ENCODE measurements around the gene TCEANC2. TPM values are rescaled to one million over a fixed set of nuclear protein-coding genes. Genes with fewer than 3 reads are reported as not detected.

TCEANC2 gene
- total RNA-seq, 2 donors from 2014 or later, result 4.5 to 4.7 TPM

- no peaks in the 10 kb centered on the region for H3K27me3 Mint-ChIP-seq
- H3K4me3 Mint-ChIP-seq, result no peak overlapping the region
- ATAC-seq, result no peak
- H3K9me3 ChIP-seq (ENCODE audit: control insufficient read depth, low read length, poor library complexity, severe bottlenecking), result no peaks in the 10 kb centered on the region
- peaks cover 10% of the 10 kb centered on the region for H3K4me1 Mint-ChIP-seq
- H3K36me3 Mint-ChIP-seq (ENCODE audit: low read depth), result no peaks in the 10 kb centered on the region
- peak overlapping the region; percentile 51 for H3K27ac Mint-ChIP-seq
- DNase-seq, result no peak
Observed at GRCh38 chr1:54149734-54150133, 96.3 kb downstream of the TCEANC2 start.

DNA sequence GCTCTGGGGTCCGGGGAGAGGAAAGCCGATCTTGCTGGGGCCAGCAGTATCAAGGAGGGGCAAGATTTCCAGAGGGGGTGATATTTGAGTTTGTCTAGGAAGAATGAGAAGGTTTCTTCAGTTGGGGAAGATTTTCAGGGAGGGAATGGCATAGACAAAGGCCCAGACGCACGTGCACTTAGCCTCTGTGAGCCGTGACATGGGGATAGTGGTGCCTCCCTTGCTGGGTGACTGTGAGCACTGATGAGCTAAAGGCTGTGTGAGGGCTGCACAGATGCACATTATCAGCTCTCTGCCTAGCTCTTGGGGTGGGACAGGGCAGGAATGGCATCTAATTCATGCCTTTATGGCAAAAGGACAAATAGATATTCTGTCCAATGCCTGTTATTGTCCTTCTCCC, 97.6 kb downstream of the TCEANC2 start:
- no peak for DNase-seq
- Mint-ChIP-seq H3K27ac (peak overlapping the region; percentile 14), H3K36me3 (ENCODE audit: low read depth) (no peaks in the 10 kb centered on the region), H3K4me1 (peaks cover 10% of the 10 kb centered on the region), H3K27me3 (no peaks in the 10 kb centered on the region), H3K4me3 (no peak overlapping the region)
- H3K9me3 ChIP-seq (ENCODE audit: control insufficient read depth, low read length, poor library complexity, severe bottlenecking), result no peaks in the 10 kb centered on the region
- ATAC-seq, result no peak

- peaks cover 10% of the 10 kb centered on the region for H3K4me1 Mint-ChIP-seq
- H3K4me3 Mint-ChIP-seq, result no peak within 1 kb of the TSS
- H3K9me3 ChIP-seq (ENCODE audit: control insufficient read depth, low read length, poor library complexity, severe bottlenecking), result no peaks in the 10 kb centered on the region
- no peak for DNase-seq
- no peaks in the 10 kb centered on the region for H3K27me3 Mint-ChIP-seq
- no peak for ATAC-seq
- H3K36me3 Mint-ChIP-seq (ENCODE audit: low read depth), result no peaks in the 10 kb centered on the region
- no peak within 1 kb of the TSS for H3K27ac Mint-ChIP-seq
Observed at GRCh38 chr1:54152696-54153095, 99.3 kb downstream of the TCEANC2 start, which contains the start of gene CDCP2. Gene CDCP2 (minus strand): TSS chr1:54153000. CDS start chr1:54152922, 78 bp downstream.

- ATAC-seq, result no peak
- no peak overlapping the region for H3K27ac Mint-ChIP-seq
- no peak overlapping the region for H3K4me3 Mint-ChIP-seq
- no peaks in the 10 kb centered on the region for H3K36me3 Mint-ChIP-seq (ENCODE audit: low read depth)
- no peaks in the 10 kb centered on the region for H3K9me3 ChIP-seq (ENCODE audit: control insufficient read depth, low read length, poor library complexity, severe bottlenecking)
- H3K27me3 Mint-ChIP-seq, result no peaks in the 10 kb centered on the region
- H3K4me1 Mint-ChIP-seq, result peaks cover 8% of the 10 kb centered on the region
- DNase-seq, result no peak
Observed at GRCh38 chr1:54153535-54154439, 100.4 kb downstream of the TCEANC2 start.

Other genes starting within 250 kb of the TCEANC2 start
- gene NDC1, start 215.3 kb upstream of the TCEANC2 start, total RNA-seq, result 1 to 10 TPM; 5.4 to 6.3 TPM
- gene YIPF1, start 163.8 kb upstream of the TCEANC2 start, total RNA-seq, result 10 to 100 TPM in 1 of 2 donors, 1 to 10 TPM in 1; 8.8 to 10.3 TPM
- gene DIO1, start 159.4 kb upstream of the TCEANC2 start, total RNA-seq, result not detected
- gene IFT25, start 107.9 kb upstream of the TCEANC2 start, total RNA-seq, result 10 to 100 TPM; 17.3 to 23.7 TPM
- gene LRRC42, start 107.3 kb upstream of the TCEANC2 start, total RNA-seq, result 1 to 10 TPM; 5.8 to 7.4 TPM
- gene LDLRAD1, start 35.4 kb upstream of the TCEANC2 start, total RNA-seq, result not detected
- 100 to 1,000 TPM; 145 to 160 TPM for gene TMEM59, start 404 bp upstream of the TCEANC2 start, total RNA-seq
- not detected for gene CDCP2, start 99.4 kb downstream of the TCEANC2 start, total RNA-seq
- gene CYB5RL, start 146.4 kb downstream of the TCEANC2 start, total RNA-seq, result 1 to 10 TPM; 2.9 to 4.6 TPM
- 10 to 100 TPM; 25.7 to 29.8 TPM for gene MRPL37, start 146.6 kb downstream of the TCEANC2 start, total RNA-seq

All from T-helper 17 cell (primary cell).